ENCODE data around the gene HEXIM2.

GRCh38 chr17:45175759-45176115 is 14.1 kb downstream of the HEXIM2 start:
- TF ChIP-seq, protein P1, sequence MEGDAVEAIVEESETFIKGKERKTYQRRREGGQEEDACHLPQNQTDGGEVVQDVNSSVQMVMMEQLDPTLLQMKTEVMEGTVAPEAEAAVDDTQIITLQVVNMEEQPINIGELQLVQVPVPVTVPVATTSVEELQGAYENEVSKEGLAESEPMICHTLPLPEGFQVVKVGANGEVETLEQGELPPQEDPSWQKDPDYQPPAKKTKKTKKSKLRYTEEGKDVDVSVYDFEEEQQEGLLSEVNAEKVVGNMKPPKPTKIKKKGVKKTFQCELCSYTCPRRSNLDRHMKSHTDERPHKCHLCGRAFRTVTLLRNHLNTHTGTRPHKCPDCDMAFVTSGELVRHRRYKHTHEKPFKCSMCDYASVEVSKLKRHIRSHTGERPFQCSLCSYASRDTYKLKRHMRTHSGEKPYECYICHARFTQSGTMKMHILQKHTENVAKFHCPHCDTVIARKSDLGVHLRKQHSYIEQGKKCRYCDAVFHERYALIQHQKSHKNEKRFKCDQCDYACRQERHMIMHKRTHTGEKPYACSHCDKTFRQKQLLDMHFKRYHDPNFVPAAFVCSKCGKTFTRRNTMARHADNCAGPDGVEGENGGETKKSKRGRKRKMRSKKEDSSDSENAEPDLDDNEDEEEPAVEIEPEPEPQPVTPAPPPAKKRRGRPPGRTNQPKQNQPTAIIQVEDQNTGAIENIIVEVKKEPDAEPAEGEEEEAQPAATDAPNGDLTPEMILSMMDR (IDR thresholded peaks at IDR 0.05): no peak
- no peak for TF ChIP-seq POLR2A (IDR thresholded peaks at IDR 0.05)
